IMR-90 (cell line): Measurements from ENCODE around the gene OST4. TPM values are rescaled to one million over a fixed set of nuclear protein-coding genes. Genes with fewer than 3 reads are reported as not detected.

Experiments used
- ATAC-seq: fragments of 200-7000 bp; cut with Tn5 transposase; 2 replicates; pipeline ENCODE4 v1.9.1; 2020; ENCODE audit warnings: low read depth, mild to moderate bottlenecking, moderate library complexity
- BruUV-seq: library from RNA; stranded (reverse); fragments of 400-500 nt; replicated peaks from 2 replicates; lab custom pipeline; 2021; lab: Mats Ljungman, UMichigan
- CTCF ChIA-PET: fragments of 300-600 bp; formaldehyde crosslinking; extraction: SDS; loops from one replicate; lab custom pipeline; 2021; ENCODE audit warnings: antibody characterized with exemption; lab: Yijun Ruan, JAX
- POLR2A ChIA-PET: fragments of 300-600 bp; sonication (Branson Sonifier 250); formaldehyde crosslinking; loops from one replicate; lab custom pipeline; 2022; ENCODE audit warnings: antibody characterized with exemption; ENCODE audit not compliant: unreplicated experiment; lab: Charles Lee
- DNase-seq: peaks from one replicate; pipeline ENCODE4 v3.0.0; 2013
- H2AFZ ChIP-seq: replicated peaks from 2 replicates; pipeline ENCODE3; 2013; ENCODE audit warnings: low read length, mild to moderate bottlenecking; ENCODE audit not compliant: poor library complexity
- H2AK5ac ChIP-seq: 2 replicates; pipeline ENCODE4 v1.6.1; 2013; ENCODE audit warnings: low read depth, low read length, inconsistent platforms
- H2AK9ac ChIP-seq: replicated peaks from 2 replicates; pipeline ENCODE3; 2013; ENCODE audit warnings: mild to moderate bottlenecking, low read depth, low read length, moderate library complexity; ENCODE audit not compliant: poor library complexity
- H2BK120ac ChIP-seq: 2 replicates; pipeline ENCODE4 v1.6.1; 2013; ENCODE audit warnings: low read depth, low read length, inconsistent platforms
- H2BK15ac ChIP-seq: 3 replicates; pipeline ENCODE4 v1.6.1; 2013; ENCODE audit warnings: low read depth, low read length, inconsistent platforms
- H2BK20ac ChIP-seq: 2 replicates; pipeline ENCODE4 v1.6.1; 2013; ENCODE audit warnings: low read depth, mild to moderate bottlenecking, inconsistent platforms, low read length, moderate library complexity
- H2BK5ac ChIP-seq: 2 replicates; pipeline ENCODE4 v1.6.1; 2013; ENCODE audit warnings: mild to moderate bottlenecking, low read depth, low read length, inconsistent platforms; ENCODE audit not compliant: poor library complexity, severe bottlenecking
- H3K14ac ChIP-seq: replicated peaks from 2 replicates; pipeline ENCODE4 v1.6.1; 2013; ENCODE audit warnings: low read depth, low read length, inconsistent platforms
- H3K18ac ChIP-seq: 2 replicates; pipeline ENCODE4 v1.6.1; 2013; ENCODE audit warnings: low read depth, low read length, control low read depth
- H3K23ac ChIP-seq: 2 replicates; pipeline ENCODE4 v1.6.1; 2013; ENCODE audit warnings: low read depth, low read length, inconsistent platforms
- H3K27ac ChIP-seq: 2 replicates; pipeline ENCODE4 v1.5.1; 2013; ENCODE audit warnings: mild to moderate bottlenecking, control low read depth, low read length; ENCODE audit not compliant: insufficient read depth
- H3K27me3 ChIP-seq: 2 replicates; pipeline ENCODE4 v1.6.1; 2013; ENCODE audit warnings: low read length; ENCODE audit not compliant: control insufficient read depth, insufficient read depth
- H3K36me3 ChIP-seq: 2 replicates; pipeline ENCODE4 v1.6.1; 2013; ENCODE audit warnings: low read length, mixed read lengths; ENCODE audit not compliant: control insufficient read depth, insufficient read depth
- H3K4ac ChIP-seq: 2 replicates; pipeline ENCODE4 v1.6.1; 2013; ENCODE audit warnings: low read depth, low read length, inconsistent platforms
- H3K4me1 ChIP-seq: 2 replicates; pipeline ENCODE4 v1.6.1; 2013; ENCODE audit warnings: low read length, mixed read lengths; ENCODE audit not compliant: control insufficient read depth, insufficient read depth
- H3K4me2 ChIP-seq: 2 replicates; pipeline ENCODE4 v1.6.1; 2013; ENCODE audit warnings: low read depth, mild to moderate bottlenecking, control low read depth, low read length, moderate library complexity
- H3K4me3 ChIP-seq: 2 replicates; pipeline ENCODE4 v1.5.1; 2013; ENCODE audit warnings: low read depth, mild to moderate bottlenecking, control low read depth, low read length, moderate library complexity; ENCODE audit not compliant: insufficient read depth
- H3K56ac ChIP-seq: 2 replicates; pipeline ENCODE4 v1.6.1; 2013; ENCODE audit warnings: low read length, inconsistent platforms; ENCODE audit not compliant: insufficient read depth; ENCODE audit errors: extremely low read depth
- H3K79me1 ChIP-seq, 2 experiments: 2 replicates each; pipeline ENCODE4 v1.6.1; 2013; ENCODE audit warnings: low read length in 2 of 2, inconsistent platforms in 1 of 2, low read depth in 1 of 2
- H3K9ac ChIP-seq: 2 replicates; pipeline ENCODE4 v1.6.1; 2013; ENCODE audit warnings: low read depth, low read length, control low read depth
- H3K9me1 ChIP-seq: 2 replicates; pipeline ENCODE4 v1.6.1; 2013; ENCODE audit warnings: low read length, inconsistent platforms; ENCODE audit not compliant: insufficient read depth
- H3K9me3 ChIP-seq: 2 replicates; pipeline ENCODE4 v1.6.1; 2013; ENCODE audit warnings: low read length; ENCODE audit not compliant: control insufficient read depth, insufficient read depth
- H4K20me1 ChIP-seq: 2 replicates; pipeline ENCODE4 v1.6.1; 2013; ENCODE audit warnings: low read length, inconsistent platforms; ENCODE audit not compliant: insufficient read depth
- H4K5ac ChIP-seq: 2 replicates; pipeline ENCODE4 v1.6.1; 2013; ENCODE audit warnings: mild to moderate bottlenecking, low read depth, low read length, control low read depth
- H4K8ac ChIP-seq, 2 experiments: 2 replicates each; pipeline ENCODE4 v1.6.1; 2013; ENCODE audit warnings: low read depth in 2 of 2, low read length in 2 of 2, control low read depth in 1 of 2, inconsistent platforms in 1 of 2
- H4K91ac ChIP-seq: 2 replicates; pipeline ENCODE4 v1.6.1; 2013; ENCODE audit warnings: low read depth, low read length, inconsistent platforms; ENCODE audit not compliant: insufficient read depth
- BHLHE40 ChIP-seq: fragments of 150-350 bp; IDR thresholded peaks from 2 replicates; pipeline ENCODE4 v1.6.1; 2016; ENCODE audit warnings: mild to moderate bottlenecking, low read depth, low read length
- CHD1 ChIP-seq: IDR thresholded peaks from 2 replicates; pipeline ENCODE4 v1.6.1; 2012; ENCODE audit warnings: low read depth, low read length, improper control_type of control experiment
- CTCF ChIP-seq: conservative IDR thresholded peaks from 2 replicates; pipeline ENCODE4 v1.5.1; 2012; ENCODE audit warnings: mild to moderate bottlenecking, low read depth, low read length, improper control_type of control experiment
- FOS ChIP-seq: fragments of 150-350 bp; IDR thresholded peaks from 2 replicates; pipeline ENCODE4 v1.6.1; 2016; ENCODE audit warnings: low read depth, low read length
- MAFK ChIP-seq: IDR thresholded peaks from 2 replicates; pipeline ENCODE4 v1.6.1; 2012; ENCODE audit warnings: low read depth, low read length, improper control_type of control experiment
- MXI1 ChIP-seq: IDR thresholded peaks from 2 replicates; pipeline ENCODE4 v1.6.1; 2012; ENCODE audit warnings: low read depth, mild to moderate bottlenecking, low read length, moderate library complexity, borderline replicate concordance
- NFE2L2 ChIP-seq: fragments of 150-350 bp; IDR thresholded peaks from 2 replicates; pipeline ENCODE4 v1.6.1; 2016; ENCODE audit warnings: low read depth, mild to moderate bottlenecking, low read length
- POLR2A ChIP-seq: IDR thresholded peaks from 2 replicates; pipeline ENCODE4 v1.6.1; 2012; ENCODE audit warnings: mild to moderate bottlenecking, low read depth, low read length
- RCOR1 ChIP-seq: IDR thresholded peaks from 2 replicates; pipeline ENCODE4 v1.6.1; 2012; ENCODE audit warnings: mild to moderate bottlenecking, low read length, improper control_type of control experiment; ENCODE audit not compliant: insufficient replicate concordance
- RFX5 ChIP-seq: IDR thresholded peaks from 2 replicates; pipeline ENCODE4 v1.8.0; 2012; ENCODE audit warnings: low read depth, mild to moderate bottlenecking, low read length, moderate library complexity
- SMC3 ChIP-seq: fragments of 150-350 bp; IDR thresholded peaks from 2 replicates; pipeline ENCODE4 v1.6.1; 2016; ENCODE audit warnings: low read depth, mild to moderate bottlenecking, antibody characterized with exemption, low read length, moderate library complexity
- WGBS, 2 experiments: methylation state at CpG; one replicate each; pipeline versions ENCODE4 v1.1.5 to v1.1.7; 2013; ENCODE audit warnings: missing lambda C conversion rate in 2 of 2; ENCODE audit not compliant: insufficient read length in 1 of 2; ENCODE audit errors: extremely low coverage in 2 of 2; 5-methylcytosine and 5-hydroxymethylcytosine counted together
- dilution Hi-C: fragments of 300-500 bp; cut with HindIII; formaldehyde crosslinking; loops from one replicate; pipeline ENCODE4 v1.14.3; 2018; ENCODE audit warnings: low sequenced_read_pairs; ENCODE audit not compliant: unreplicated experiment
- in situ Hi-C: fragments of 300-500 bp; cut with MboI; formaldehyde crosslinking; loops from 3 replicates; pipeline ENCODE4 v1.14.3; 2019; ENCODE audit warnings: low sequenced_read_pairs, inconsistent platforms, mixed read lengths
- intact Hi-C: fragments of 100-400 bp; cut with micrococcal nuclease; formaldehyde crosslinking; loops from 2 replicates; pipeline ENCODE4 v1.10.0; 2022
- polyA plus RNA-seq, 3 experiments: library from polyadenylated mRNA; depleted of rRNA; stranded (reverse); fragments of >200 nt; gene quantifications; 2 replicates each; pipeline ENCODE4 v1.2.3, GENCODE V29; 2012; ENCODE audit warnings: low replicate concordance in 1 of 3
- total RNA-seq: library from RNA; depleted of rRNA; stranded (reverse); fragments of >200 nt; gene quantifications from 2 replicates; pipeline ENCODE4 v1.2.3, GENCODE V29; 2012

OST4 gene
- total and polyA plus RNA-seq, 2 of the 4 experiments (the other 2 are of a cell fraction): 386 to 806 TPM

- ChIA-PET CTCF (no interaction called here), POLR2A (interaction anchor here (0.5 to 0.6 kb wide), 2 partner anchors 71 to 151 kb away, joined by 3 read pairs; no protein-coding TSS in a partner anchor)
- H4K8ac ChIP-seq: no peak overlapping the region
- no peak overlapping the region for H3K14ac ChIP-seq
- TF ChIP-seq BHLHE40 (no peak), RFX5 (no peak), MAFK (no peak), RCOR1 (no peak), NFE2L2 (no peak), SMC3 (no peak), MXI1 (no peak), CHD1 (no peak), FOS (no peak), CTCF (no peak), POLR2A (no peak)
- no peak overlapping the region for H2BK15ac ChIP-seq
- dilution Hi-C loops (no loop called here), in situ Hi-C loops (no loop called here), intact Hi-C loops (no loop called here)
- H2AK5ac ChIP-seq: no peak overlapping the region
- DNase-seq (no peak), ATAC-seq (no peak)
- peaks cover 4% of the 10 kb centered on the region; the same call in 1 of the 2 replicates for H3K4me1 ChIP-seq
- H2AK9ac ChIP-seq: no peak overlapping the region
- H4K20me1 ChIP-seq: peaks cover 18% of the 10 kb centered on the region
- H3K4me3 ChIP-seq: no peak overlapping the region
- H4K5ac ChIP-seq: no peak overlapping the region
- peaks cover 9% of the 10 kb centered on the region for H3K9me1 ChIP-seq
- no peak overlapping the region for H2AFZ ChIP-seq
- H3K23ac ChIP-seq: no peak overlapping the region
- no peak overlapping the region for H3K9ac ChIP-seq
- no peak overlapping the region for H3K56ac ChIP-seq
- no peak overlapping the region for H2BK5ac ChIP-seq
- H3K27me3 ChIP-seq: no peaks in the 10 kb centered on the region
- WGBS, 2 experiments: no CpG with 5 or more reads among the region's 5 CpGs
- peaks cover 54% of the 10 kb centered on the region for H3K36me3 ChIP-seq
- no peak overlapping the region for H3K4me2 ChIP-seq
- no peak overlapping the region for H2BK20ac ChIP-seq
- no peak overlapping the region for H4K91ac ChIP-seq
- H3K18ac ChIP-seq: no peak overlapping the region
- H2BK120ac ChIP-seq: no peak overlapping the region
- peaks cover 4 to 35% of the 10 kb centered on the region in 2 experiments; a peak in 3 of 4 replicates for H3K79me1 ChIP-seq
- H3K9me3 ChIP-seq: no peaks in the 10 kb centered on the region
- no peak overlapping the region for H3K4ac ChIP-seq
- no peak overlapping the region for H3K27ac ChIP-seq
- no TSS peak for BruUV-seq
Observed at GRCh38 chr2:27041752-27042151, 29.7 kb downstream of the OST4 start.
